NCI-H187 (cell line): ENCODE data around the gene CD47.

Source experiments
- DNase-seq, 2 experiments: peaks; one replicate each; lab custom pipeline; 2025; lab: John Stamatoyannopoulos, UW

The CD47 gene

GRCh38 chr3:108014943-108015342 lies 75.9 kb downstream of the CD47 start:
- no peak for DNase-seq

- no peak for DNase-seq
These were observed 77.4 kb downstream of the CD47 start for GRCh38 chr3:108013141-108014055.

- DNase-seq, result no peak
These were observed 78.5 kb downstream of the CD47 start for GRCh38 chr3:108012304-108012703.

- no peak for DNase-seq
These were observed 79.2 kb downstream of the CD47 start for GRCh38 chr3:108011616-108012015.

- no peak for DNase-seq
These were observed 81.7 kb downstream of the CD47 start for GRCh38 chr3:108008931-108009639.

- no peak for DNase-seq
These were observed 82.7 kb downstream of the CD47 start for GRCh38 chr3:108008106-108008505.

GRCh38 chr3:108006881-108007331 lies 83.9 kb downstream of the CD47 start:
- no peak for DNase-seq

- no peak for DNase-seq
These were observed 84.6 kb downstream of the CD47 start for GRCh38 chr3:108006077-108006771.

GRCh38 chr3:108004647-108005046 lies 86.2 kb downstream of the CD47 start:
- no peak for DNase-seq

- no peak for DNase-seq
These were observed 89.4 kb downstream of the CD47 start for GRCh38 chr3:108001457-108001856.

GRCh38 chr3:107999215-107999775 lies 91.5 kb downstream of the CD47 start:
- DNase-seq, result no peak

- DNase-seq, result no peak
These were observed 93.2 kb downstream of the CD47 start for GRCh38 chr3:107997671-107998070.

- DNase-seq, result no peak
These were observed 95.0 kb downstream of the CD47 start for GRCh38 chr3:107995823-107996222.

- DNase-seq, result no peak
These were observed 95.7 kb downstream of the CD47 start for GRCh38 chr3:107994956-107995715.

GRCh38 chr3:107994181-107994580 lies 96.7 kb downstream of the CD47 start:
- no peak for DNase-seq

GRCh38 chr3:107993771-107994170 lies 97.1 kb downstream of the CD47 start:
- no peak for DNase-seq
